GM06990 (cell line): ENCODE results near the gene KIF5C.

Experiments
- DNase-seq: peaks from one replicate; pipeline ENCODE4 v3.0.0-alpha.2; 2011; ENCODE audit not compliant: insufficient read length; ENCODE audit errors: extremely low read depth
- H3K27me3 ChIP-seq: replicated peaks from 2 replicates; pipeline ENCODE4 v1.6.0; 2011; ENCODE audit warnings: low read length; ENCODE audit not compliant: control insufficient read depth, insufficient read depth
- H3K36me3 ChIP-seq: 2 replicates; pipeline ENCODE4 v1.5.1; 2011; ENCODE audit warnings: low read length; ENCODE audit not compliant: control insufficient read depth, insufficient read depth
- H3K4me3 ChIP-seq: replicated peaks from 2 replicates; pipeline ENCODE4 v1.5.1; 2011; ENCODE audit warnings: low read depth, mild to moderate bottlenecking, control low read depth, low read length
- TF ChIP-seq, protein P1 (sequence below): IDR thresholded peaks from 2 replicates; pipeline ENCODE4 v1.5.1; 2011; ENCODE audit warnings: low read length, control low read depth, mild to moderate bottlenecking, inconsistent platforms; ENCODE audit not compliant: insufficient read depth, poor library complexity, severe bottlenecking

The KIF5C gene

DNA sequence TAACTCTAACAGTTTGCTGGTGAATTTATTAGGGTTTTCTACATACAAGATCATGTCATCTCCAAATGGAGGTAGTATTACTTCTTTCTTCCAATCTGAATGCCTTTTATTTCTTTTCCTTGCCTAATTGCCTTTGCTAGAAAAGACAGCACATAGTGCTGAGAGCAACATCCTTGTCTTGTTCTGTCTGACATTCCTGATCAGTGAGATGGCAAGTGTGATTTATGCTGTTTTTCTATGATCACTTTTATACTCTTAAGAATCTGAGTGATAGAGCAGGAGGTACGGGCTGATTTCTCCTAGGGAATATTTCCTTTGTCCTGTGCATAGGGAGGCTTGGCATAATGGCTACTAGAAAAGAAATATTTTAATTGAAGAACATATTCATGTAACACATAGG is 180.7 kb downstream of the KIF5C start:
- H3K36me3 ChIP-seq = no peaks in the 10 kb centered on the region
- DNase-seq = no peak
- TF ChIP-seq, protein P1, sequence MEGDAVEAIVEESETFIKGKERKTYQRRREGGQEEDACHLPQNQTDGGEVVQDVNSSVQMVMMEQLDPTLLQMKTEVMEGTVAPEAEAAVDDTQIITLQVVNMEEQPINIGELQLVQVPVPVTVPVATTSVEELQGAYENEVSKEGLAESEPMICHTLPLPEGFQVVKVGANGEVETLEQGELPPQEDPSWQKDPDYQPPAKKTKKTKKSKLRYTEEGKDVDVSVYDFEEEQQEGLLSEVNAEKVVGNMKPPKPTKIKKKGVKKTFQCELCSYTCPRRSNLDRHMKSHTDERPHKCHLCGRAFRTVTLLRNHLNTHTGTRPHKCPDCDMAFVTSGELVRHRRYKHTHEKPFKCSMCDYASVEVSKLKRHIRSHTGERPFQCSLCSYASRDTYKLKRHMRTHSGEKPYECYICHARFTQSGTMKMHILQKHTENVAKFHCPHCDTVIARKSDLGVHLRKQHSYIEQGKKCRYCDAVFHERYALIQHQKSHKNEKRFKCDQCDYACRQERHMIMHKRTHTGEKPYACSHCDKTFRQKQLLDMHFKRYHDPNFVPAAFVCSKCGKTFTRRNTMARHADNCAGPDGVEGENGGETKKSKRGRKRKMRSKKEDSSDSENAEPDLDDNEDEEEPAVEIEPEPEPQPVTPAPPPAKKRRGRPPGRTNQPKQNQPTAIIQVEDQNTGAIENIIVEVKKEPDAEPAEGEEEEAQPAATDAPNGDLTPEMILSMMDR = no peak
- H3K27me3 ChIP-seq = no peaks in the 10 kb centered on the region
- no peak overlapping the region for H3K4me3 ChIP-seq

- TF ChIP-seq, protein P1 = no peak
- no peaks in the 10 kb centered on the region for H3K36me3 ChIP-seq
- H3K27me3 ChIP-seq = no peaks in the 10 kb centered on the region
- no peak overlapping the region for H3K4me3 ChIP-seq
- no peak for DNase-seq
These were observed 181.7 kb downstream of the KIF5C start for GRCh38 chr2:149056541-149057255.

DNA sequence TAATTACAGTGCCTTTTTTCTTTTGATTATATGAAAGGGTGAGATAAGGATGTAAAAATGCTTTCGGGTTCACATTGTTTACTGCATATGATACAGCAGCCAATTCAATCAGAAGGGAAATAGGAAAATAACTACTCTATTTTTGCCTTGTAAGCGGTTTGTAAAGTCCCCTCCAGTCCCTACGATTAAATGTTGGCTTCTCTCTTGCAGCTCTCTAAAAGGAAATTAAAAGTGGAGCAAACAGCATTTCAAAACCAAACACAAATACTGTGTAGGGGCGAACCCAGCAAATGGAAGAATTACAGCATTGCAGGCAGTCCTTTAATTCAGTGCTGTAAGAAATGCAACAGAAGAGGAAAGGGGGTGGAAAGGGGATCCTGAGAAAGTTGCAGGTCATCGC is 182.4 kb downstream of the KIF5C start:
- H3K36me3 ChIP-seq = no peaks in the 10 kb centered on the region
- no peak overlapping the region for H3K4me3 ChIP-seq
- no peak for DNase-seq
- TF ChIP-seq, protein P1 = no peak
- no peaks in the 10 kb centered on the region for H3K27me3 ChIP-seq

GRCh38 chr2:149058936-149059335 is 183.9 kb downstream of the KIF5C start:
- Histone ChIP-seq H3K36me3 (no peaks in the 10 kb centered on the region), H3K27me3 (no peaks in the 10 kb centered on the region), H3K4me3 (no peak overlapping the region)
- TF ChIP-seq, protein P1 = no peak
- DNase-seq = no peak

DNA sequence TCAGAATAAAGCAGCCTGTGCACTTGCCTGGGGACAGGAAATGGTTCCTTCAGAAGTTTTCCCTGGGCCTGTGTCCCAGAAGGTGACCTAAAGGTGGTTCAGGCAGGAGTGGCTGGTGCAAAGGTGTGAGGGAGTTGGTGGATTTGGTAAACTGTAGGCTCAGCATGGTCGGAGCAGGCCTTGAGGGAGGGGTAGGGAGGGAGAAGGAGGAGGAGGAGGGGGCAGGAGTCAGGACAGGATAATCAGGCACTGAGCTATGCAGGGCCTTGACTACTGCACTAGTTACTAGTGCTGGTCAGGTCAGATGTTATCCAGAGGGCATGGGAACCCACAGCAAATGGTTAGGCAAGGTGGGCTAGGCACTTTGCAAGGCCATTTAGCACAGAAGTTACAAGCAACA is 184.8 kb downstream of the KIF5C start:
- Histone ChIP-seq H3K36me3 (no peaks in the 10 kb centered on the region), H3K4me3 (no peak overlapping the region), H3K27me3 (no peaks in the 10 kb centered on the region)
- TF ChIP-seq, protein P1 = no peak
- no peak for DNase-seq
